Activated CD4-positive, alpha-beta T cell treated with anti-CD3 and anti-CD28 coated beads, Interleukin-10, Interleukin-2, amounts not matched to agents 100 ng/mL and 50 ng/mL, durations not matched to agents 16 hours and 8 hours (primary cell): ENCODE results near the gene RIPPLY3.
"Not testable (repeated sequence)": the region's sequence is repeated elsewhere in the genome, so short reads cannot be mapped to it uniquely, and the experiment has no call there.

Experiments used
- DNase-seq: peaks from one replicate; pipeline ENCODE4 v3.0.0-alpha.2; 2020

RIPPLY3 gene

DNA sequence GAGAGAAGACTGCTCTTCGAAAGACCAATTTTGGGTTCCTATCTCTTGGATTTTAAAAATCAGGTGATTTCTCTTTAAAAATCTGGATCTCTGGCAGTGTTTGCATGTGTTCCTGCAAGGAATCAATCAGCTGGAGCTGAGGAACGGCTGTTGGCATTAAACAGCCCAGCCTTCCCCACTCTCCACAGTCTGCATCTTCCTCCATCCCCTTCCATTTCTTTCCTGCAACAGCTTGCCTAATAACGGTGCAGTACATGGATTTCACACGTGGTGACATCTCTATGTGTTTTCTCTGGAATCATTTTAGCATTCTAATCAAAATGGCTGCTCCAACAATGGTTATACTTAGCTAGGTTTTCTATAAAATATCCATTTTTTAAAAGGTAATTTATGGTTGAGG lies 20.0 kb downstream of the RIPPLY3 start:
- no peak for DNase-seq

DNA sequence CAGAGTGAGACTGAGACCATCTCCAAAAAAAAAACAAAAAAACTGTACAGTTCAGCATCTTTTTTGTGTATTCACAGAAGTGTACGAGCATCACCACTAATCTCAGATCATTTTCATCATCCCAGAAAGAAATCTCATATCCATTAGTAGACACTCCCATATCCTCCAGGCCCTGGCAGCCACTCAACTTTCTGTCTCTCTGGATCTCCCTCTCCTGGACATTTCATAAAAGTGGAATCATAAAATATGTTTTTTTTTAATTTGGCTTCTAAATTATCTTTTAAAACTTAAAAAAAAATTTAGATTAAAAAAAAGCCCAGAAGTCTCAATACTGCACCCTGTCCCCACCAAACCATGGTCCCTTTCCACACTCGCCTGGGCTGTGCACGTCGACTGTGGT lies 22.1 kb downstream of the RIPPLY3 start:
- no peak for DNase-seq

DNA sequence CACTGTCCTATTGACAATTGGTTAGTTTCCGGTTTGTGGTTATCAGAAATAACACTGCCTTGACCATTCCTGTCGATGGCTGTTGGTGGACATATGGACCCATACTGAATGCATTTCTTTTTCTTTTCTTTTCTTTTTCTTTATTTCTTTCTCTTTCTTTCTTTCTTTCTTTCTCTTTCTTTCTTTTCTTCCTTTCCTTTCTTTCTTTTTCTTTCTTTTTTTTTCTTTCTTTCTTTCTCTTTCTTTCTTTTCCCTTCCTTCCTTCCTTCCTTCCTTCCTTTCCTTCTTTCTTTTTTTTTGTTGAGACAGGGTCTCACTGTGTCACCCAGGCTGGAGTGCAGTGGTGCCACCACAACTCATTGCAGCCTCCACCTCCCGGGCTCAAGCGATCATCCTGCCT lies 24.4 kb downstream of the RIPPLY3 start:
- no peak for DNase-seq

DNA sequence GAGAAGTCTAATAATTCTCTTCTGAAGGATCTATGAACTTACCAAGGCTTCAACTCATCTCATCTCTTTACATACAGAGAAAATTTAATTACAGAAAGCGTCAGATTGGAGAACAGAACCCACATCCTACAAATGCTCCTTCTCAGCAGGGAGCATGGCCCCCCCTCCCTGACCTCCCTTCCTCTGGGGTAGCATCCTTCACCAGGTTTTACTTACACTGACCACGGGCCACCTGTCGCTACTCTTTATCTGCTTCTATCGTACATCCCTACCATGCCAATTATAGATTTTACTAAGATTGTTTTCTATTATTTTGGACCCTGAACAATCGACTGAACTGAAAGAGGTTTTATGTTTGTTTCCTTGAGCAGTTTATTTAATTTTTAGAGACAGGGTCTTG lies 25.8 kb downstream of the RIPPLY3 start:
- DNase-seq, result no peak

DNA sequence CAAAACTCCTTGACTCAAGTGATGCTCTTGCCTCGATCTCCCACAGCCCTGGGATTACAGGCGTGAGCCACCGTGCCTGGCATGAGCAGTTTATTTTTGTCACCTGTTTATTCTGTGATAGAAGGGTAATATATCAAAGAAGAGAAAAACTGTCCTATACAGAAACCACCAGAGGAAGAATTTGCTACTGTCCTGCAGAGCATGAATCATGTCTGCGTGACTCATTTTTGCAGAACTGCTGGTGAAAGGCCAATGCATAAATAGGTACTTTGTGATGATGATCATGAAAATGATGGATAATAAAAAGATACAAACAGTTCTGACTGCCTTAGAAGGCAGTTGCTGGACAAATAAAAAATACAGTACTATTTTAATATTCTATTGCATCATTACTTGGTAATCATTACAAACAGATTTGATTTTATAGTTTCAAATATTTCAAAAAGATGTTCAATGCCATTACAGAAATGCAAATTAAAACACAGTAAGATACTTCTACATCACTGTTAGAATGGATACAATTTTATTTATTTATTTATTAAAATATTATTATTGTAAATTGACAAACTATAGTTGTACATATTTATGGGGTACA lies 26.5 kb downstream of the RIPPLY3 start:
- DNase-seq, result no peak

DNA sequence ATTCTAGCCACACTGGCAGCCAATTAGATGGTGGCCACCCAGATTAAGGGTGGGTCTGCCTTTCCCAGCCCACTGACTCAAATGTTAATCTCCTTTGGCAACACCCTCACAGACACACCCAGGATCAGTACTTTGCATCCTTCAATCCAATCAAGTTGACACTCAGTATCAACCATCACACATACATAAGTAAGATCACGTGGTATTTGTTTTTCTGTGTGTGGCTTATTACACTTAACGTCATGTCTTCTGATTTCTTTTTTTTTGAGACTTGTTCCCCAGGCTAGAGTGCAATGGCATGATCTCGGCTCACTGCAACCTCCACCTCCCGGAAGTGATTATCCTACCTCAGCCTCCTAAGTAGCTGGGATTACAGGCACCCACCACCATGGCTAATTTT lies 27.9 kb downstream of the RIPPLY3 start:
- not testable (repeated sequence) for DNase-seq

DNA sequence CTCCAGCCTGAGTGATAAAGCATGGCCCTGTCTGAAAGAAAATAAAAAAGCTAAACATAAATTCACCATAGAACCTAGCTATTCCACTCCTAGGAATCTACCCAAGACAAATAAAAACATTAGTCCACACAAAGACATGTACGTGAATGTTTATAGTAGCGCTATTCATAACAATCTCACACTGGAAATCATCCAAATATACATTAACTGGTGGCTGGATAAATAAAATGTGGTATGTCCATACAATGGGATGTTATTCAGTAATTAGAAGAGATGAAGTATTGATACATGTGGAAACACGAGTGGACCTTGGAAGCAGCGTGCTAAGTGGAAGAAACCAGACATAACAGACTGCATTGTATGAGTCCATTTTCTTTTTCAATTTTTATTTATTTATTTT lies 29.7 kb downstream of the RIPPLY3 start:
- DNase-seq, result no peak

DNA sequence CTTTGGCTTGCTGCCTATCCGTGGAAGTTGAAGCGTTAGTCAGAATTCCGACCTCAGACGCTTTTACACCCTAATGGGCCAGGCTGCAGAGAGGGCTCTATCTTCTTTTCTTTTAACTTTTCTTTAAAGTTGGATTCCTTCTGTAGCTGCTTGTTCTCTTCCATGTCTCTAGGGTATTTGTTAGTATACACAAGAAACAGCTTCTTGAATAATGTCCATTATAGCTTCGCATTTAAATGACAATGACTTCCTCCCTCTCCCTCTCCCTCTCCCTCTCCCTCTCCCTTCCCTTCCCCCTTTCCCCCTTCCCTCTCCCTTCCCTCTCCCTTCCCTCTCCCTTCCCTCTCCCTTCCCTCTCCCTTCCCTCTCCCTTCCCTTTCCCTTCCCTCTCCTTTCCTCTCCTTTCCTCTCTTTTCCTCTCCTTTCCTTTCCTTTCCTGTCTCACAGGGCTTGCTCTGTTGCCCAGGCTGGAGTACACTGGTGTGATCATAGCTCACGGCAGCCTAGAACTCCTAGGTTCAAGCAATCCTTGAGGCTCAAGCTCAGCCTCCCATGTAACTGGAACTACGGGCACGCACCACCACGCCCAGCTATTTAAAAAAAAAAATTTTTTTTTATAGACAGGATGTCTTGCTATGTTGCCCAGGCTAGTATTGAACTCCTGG lies 33.0 kb downstream of the RIPPLY3 start:
- no peak for DNase-seq

DNA sequence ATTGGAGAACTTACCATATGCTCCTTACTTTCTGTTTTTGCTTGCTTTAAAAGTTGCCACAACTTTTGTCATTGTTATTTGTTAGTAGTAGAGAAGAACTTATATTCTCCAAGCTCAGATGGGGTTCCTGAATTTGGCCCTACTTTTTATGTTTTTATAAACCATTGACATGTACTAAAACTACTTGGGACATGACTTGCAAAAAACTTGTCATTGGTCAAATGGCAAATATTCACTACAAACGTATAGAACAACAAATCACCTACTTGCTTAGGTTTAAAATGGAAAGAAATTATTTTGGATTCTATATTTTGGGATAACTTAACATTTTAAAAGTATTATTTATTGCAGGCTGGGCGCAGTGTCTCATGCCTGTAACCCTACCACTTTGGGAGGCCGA lies 33.7 kb downstream of the RIPPLY3 start:
- no peak for DNase-seq

DNA sequence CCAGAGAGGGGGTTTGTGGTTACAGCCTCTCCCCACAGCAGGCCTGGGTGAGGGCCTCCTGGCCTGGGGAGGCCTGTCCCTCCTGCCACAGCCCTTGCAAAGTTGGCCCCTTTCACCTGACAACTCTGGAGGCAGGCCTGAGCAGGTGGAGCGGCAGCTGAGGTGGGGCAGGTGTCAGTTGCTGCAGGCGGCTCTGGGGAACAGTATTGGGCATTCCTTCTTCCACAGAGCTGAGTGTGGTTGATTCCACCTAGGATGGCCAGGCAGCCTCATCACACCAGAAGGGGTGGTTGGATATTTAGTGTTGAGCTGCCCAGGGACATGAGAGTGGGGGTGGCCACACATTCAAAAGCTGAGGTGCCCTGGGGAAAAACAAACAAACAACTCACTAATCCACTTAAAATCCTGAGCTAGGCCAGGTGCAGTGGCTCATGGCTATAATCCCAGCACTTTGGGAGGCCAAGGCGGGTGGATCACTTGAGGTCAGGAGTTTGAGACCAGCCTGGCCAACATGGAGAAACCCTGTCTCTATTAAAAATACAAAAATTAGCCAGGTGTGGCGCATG lies 35.3 kb downstream of the RIPPLY3 start:
- DNase-seq, result no peak

DNA sequence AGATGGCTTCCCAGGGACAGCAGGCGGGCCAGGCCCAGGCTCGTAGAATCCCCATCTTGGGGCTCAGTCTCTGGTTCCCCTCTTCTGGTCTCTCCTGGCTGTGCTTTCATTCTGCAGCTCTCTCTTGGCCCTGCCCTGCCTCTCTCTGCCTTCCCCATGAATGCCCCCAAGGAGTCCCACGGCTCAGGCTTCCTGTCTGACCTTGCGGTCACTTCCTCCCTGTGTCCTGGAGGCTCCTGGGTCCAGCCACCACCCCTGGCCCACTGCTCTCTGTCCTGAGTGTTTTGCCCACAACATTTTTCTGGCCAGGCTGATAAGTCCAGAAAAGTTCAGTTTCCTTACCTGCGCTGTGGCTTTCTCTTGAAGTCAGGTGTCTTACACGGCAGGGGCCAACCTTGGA lies 37.3 kb downstream of the RIPPLY3 start:
- no peak for DNase-seq

DNA sequence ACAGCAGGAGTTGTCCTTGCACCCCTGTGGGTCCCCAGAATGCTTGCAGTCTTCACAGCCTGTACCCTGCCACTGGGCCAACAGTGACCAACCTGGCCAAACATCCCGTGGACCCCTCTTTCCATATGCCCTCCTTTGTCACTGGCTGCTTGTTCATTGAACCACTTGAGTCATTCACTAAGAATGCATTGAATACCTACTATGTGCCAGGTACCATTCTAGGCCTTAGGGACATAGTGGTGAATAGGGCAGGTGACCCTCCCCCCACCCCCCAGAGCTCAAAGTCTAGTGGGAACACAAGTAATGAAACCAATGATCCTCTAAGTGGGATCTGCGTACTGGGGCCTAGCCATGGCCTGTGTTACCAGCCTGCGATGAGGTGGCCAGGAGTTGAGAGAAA lies 38.1 kb downstream of the RIPPLY3 start:
- no peak for DNase-seq

DNA sequence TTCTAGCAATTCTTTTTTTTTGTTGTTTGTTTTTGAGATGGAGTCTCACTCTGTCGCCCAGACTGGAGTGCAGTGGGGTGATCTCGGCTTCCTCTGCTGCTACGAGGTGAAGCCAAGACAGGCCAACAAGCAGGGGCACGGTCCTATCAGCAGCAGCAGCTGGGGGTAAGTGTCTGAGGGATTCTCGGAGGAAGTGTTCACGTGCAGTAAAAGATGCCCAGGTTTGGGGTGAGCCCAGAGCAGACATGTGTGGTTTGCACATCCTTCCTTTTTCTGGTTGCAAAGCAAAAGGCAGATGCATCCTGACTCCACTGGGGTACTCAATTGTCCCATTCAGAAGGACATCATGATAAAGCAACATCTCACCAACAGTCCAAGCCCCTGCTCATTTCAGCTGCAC lies 38.6 kb downstream of the RIPPLY3 start:
- DNase-seq, result peak; percentile 21

DNA sequence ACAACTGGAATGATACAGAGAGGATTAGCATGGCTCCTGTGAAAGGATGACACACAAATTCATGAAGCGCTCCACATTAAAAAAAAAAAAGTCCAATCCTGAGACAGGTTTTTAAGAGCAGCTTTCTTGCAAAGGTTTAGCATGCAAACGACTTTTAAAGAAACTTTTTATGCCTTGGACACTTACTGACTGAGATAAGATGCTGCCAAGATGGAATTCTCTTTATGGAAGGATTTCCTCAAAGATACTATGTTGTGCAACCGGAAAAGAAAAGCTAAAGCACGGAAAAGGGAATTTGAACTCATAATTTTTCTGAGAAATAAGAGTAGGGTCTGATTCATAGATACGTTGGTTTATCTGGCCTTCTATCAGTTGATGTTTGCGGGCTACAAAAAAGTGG lies 39.1 kb downstream of the RIPPLY3 start:
- no peak for DNase-seq

DNA sequence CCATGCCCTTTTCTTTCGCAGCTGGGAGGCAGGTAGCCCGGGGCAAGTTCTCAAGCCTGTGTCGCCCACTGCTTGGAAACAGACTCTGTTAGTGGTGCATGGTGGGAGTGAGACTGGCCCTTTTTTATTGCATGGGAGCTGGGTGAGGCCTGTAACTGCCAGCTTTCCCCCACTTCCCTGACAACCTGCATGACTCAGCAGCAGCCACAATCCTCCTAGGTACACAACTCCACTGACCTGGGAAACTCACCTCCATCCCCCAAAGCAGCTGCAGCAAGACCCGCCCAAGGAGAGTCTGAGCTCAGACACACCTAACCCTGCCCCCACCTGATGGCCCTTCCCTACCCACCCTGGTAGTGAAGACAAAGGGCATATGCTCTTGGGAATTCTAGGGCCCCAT lies 40.6 kb downstream of the RIPPLY3 start:
- no peak for DNase-seq

DNA sequence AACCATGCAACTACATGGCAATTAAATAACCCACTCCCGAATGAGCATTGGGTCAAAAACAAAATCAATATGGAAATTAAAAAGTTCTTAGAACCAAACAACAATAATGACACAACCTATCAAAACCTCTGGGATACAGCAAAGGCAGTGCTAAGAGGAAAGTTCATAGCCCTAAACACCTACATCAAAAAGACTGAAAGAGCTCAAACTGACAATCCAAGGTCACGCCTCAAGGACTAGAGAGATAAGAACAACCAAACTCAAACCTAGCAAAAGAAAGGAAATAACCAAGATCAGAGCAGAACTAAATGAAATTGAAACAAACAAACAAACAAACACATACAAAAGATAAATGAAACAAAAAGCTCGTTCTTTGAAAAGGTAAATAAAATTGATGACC lies 43.2 kb downstream of the RIPPLY3 start:
- not testable (repeated sequence) for DNase-seq

DNA sequence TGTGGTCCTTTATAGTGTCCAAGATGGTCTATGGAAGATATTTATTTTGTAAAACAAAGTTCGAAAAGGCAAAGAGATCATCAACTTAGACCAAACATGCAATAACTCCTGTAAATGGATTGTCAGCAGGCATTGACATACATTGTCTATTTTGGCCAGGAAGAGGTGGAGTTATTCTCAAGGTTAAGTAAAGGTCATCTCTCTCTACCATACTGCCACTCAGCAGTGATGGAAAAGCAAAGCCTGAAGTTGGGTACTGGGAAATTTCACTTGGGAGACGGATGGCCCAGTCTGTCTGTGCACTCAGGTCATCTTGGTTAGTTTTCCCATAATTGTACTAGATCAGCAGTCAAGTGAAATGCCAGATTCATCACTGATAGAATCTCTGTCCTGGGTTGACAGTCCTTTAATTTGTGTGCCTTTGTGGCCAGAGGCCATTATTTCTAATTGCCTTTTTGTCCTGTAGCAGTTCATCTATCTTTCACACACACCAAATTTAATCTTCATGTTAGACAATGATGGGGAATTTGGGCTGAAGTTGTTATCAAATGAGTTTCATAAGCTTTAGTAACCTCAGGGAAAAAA lies 48.9 kb downstream of the RIPPLY3 start:
- no peak for DNase-seq

DNA sequence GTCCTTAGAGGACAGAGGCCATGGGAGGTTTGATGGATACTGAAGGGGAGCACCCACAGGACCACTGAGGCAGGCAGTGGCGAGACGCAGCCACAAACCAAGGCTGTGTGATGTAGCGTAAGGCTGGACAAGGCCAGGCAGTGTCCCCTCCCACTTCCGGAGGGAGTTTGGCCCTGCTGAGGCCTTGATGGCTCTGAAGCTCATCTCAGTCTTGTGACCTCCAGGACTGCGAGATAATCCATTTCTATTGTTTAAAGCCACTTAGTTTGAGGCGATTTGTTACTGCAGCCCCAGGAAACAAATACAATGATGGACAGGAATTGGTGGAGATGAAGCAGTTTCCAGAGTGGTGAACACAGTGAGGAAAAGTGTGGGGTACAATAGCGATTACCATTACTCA lies 51.1 kb downstream of the RIPPLY3 start:
- DNase-seq, result no peak

DNA sequence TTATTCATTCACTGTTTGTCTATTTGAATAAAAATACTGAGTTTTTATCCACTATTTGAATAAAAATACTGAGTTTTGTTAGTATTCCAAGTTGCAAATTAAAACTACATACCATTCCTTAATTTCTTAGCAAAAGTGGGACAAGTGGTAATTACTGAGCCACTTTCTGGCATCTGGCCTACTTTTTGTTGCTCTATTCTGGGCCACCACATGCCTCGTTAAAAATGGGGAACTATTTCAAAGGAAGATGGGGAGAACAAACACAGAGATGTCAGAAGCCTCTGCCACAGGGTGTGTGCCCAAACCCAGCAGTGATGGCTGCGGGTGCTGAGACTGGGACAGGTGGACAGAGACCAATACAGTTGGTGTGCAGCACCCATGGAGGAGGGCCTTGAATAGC lies 51.8 kb downstream of the RIPPLY3 start:
- DNase-seq, result no peak

DNA sequence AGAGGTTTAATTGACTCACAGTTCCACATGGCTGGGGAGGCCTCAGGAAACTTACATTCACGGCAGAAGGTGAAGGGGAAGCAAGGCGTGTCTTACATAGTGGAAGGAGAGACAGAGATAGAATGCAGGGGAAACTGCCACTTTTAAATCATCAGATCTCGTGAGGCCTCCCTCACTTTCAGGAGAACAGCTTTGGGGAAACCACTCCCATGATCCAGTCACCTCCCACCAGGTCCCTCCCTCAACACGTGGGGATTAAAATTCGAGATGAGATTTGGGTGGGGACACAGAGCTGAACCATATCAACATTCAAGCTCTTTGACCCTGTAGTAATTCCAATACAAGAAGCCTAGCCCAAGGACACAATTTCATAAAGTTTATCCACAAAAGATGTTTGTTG lies 52.7 kb downstream of the RIPPLY3 start:
- no peak for DNase-seq

DNA sequence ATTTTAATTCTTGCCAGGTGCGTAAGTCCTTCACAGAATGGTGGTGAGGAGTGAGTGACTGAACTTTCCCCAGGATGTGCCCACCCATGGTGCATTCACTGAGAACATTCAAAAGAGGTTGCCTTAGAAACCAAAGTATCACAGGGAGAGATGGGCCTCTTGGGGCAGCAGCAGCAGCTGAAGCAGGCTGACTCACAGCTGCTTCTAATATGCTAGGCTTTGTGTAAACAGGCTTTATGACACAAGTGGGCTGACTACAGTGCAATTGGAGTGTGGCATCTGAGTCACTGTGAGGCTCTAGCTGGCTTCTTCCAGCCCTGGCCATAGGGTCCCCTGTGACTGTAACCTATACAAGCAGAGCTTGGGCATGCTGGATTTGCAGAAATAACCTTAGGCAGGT lies 53.8 kb downstream of the RIPPLY3 start:
- DNase-seq, result peak; percentile 21

DNA sequence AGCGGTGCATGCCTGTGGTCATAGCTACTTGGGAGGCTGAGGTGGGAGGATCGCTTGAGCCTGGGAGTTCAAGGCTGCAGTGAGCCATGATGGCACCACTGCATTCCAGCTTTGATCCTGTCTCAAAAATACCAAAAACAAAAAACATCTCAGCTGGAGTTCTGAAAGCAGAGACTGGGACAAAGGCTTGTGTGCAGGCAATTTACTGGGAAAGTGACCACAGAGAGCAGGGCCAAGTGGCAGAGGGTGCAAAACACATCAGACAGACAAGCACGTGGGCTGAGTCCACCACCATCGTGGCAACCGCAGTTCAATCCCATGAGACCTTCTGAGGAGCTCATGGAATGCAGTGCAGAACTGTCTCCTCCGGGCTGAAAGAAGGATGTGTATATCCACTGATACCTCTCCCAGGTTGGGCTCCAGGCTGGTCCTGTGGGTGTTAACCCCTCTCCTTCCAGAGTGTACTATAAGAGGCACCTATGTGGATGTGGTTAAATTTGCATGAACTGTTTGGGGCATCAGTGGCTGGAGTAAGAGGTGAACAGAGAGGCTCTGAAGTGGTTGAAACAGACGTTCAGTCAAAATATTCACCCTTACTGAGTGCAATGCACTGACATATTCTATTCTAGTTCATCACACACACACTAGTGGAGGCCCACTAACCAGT lies 55.6 kb downstream of the RIPPLY3 start:
- DNase-seq, result no peak

DNA sequence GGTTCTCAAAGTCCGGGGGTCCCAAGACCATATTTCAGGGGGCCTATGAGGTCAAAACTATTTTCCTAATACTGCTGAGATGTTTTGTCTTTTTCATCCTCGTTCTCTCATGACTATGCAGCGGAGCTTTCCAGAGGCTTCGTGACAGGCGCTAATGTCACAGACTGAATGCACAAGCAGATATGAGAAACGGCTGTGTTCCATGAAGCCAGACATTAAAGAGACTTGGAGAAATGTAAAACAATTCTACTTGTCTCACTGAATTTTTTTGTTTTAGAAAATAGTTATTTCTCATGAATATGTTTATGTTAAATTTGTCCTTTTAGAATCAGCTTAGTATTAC lies 56.1 kb downstream of the RIPPLY3 start:
- no peak for DNase-seq

DNA sequence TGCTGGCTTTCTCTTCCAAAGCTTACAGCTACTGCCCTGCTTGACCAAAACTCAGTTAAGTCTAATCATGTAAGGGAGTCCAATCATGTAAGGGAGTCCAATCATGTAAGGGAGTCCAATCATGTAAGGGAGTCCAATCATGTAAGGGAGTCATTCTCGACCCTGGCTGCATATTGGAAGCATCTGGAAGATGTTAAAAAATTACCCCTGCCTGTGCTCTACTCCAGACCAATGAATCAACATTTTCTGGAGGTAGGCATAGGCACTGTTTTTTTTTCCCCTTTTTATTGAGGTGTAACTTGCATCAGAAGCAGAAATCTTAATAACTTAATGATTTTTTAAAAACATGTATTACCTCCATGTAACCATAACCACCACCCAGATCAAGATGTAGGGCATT lies 56.9 kb downstream of the RIPPLY3 start:
- DNase-seq, result no peak
